GM12892 (cell line): ENCODE measurements around the gene ALOX15B.

ENCODE experiments used
- POLR2A ChIP-seq: IDR thresholded peaks from 2 replicates; pipeline ENCODE4 v1.6.1; 2011; ENCODE audit warnings: low read depth, low read length, control low read depth
- POLR2AphosphoS5 ChIP-seq: IDR thresholded peaks from 2 replicates; pipeline ENCODE4 v1.6.1; 2011; ENCODE audit warnings: low read depth, low read length, control low read depth

DNA sequence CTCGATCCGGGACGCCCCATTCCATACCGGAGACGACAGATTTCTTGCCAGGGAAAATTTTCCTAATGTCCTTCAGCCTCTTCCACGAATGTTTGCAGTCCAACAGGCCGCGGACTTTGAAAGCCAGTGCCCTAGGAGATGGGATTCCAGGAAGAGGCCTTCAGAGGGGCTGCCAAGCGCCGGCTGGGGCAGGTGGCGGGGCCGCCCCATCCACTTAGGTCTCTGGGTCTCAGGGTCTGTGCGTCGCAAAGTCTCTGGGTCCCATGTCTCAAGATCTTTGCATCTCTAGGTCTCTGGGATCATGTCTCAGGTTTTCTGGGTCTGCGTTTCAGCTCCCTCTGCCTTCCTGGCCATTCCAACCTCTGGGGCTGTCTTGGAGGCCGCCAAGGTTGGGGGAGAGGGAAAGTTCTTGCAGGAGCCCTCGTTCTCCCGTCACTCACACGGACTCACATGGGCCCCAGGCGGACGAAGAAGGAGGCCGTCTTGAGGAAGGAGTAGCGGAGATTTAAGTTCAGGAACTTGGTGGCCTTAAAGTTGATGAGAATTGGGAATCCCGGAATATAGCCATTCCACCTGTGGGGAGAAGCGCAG, 41.4 kb downstream of the ALOX15B start:
- TF ChIP-seq POLR2AphosphoS5 (no peak), POLR2A (no peak)
